Muscle of back (tissue), 11 donors: Measurements from ENCODE around the gene DCK. TPM values are rescaled to one million over a fixed set of nuclear protein-coding genes. Genes with fewer than 3 reads are reported as not detected.
A peak's percentile ranks its signal among the peaks of the same experiment; 100 is the strongest.
"Not testable (repeated sequence)": the region's sequence is repeated elsewhere in the genome, so short reads cannot be mapped to it uniquely, and the experiment has no call there.

Experiments used
- DNase-seq, 3 donors: peaks; one replicate each; pipeline versions ENCODE4 v3.0.0 to v3.0.0-alpha.2; 2013
- polyA plus RNA-seq, 10 donors: library from polyadenylated mRNA; unstranded; fragments of 120-200 nt; gene quantifications; one replicate each; pipeline ENCODE4 v1.2.1, GENCODE V29; 2013; ENCODE audit not compliant: insufficient read length in 10 of 10

Gene DCK
- polyA plus RNA-seq, 10 donors = 17.9 to 31.8 (median 23.7) TPM

DNA sequence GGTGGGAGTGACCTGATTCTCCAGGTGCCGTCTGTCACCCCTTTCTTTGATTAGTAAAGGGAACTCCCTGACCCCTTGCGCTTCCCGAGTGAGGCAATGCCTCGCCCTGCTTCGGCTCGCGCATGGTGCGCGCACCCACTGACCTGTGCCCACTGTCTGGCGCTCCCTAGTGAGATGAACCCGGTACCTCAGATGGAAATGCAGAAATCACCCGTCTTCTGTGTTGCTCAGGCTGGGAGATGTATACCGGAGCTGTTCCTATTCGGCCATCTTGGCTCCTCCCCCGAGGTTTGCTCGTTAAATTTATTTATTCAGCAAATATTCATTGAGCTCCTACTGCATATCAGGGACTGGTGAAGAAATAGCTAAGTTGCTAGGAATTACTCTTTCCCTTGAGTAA is 66.1 kb downstream of the DCK start:
- DNase-seq = not testable (repeated sequence)

DNA sequence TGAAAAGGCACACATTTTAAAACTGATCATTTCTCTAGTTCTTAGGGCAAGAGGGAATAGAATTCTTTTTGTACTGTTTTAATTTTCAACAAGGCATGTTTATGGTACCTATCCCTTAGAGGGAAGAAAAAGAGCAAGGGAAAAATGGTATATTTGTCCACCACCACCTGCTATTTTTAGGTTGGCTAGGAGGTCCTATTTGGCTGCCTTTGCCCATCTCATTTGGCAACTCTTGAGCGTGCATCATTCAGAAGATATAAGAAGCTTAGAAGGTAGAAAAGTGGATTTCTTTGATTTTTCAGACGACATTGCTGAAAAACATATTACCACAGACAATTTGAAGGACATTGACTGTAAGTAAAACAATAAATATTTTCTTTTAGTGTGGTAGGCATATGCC is 69.0 kb downstream of the DCK start:
- DNase-seq = no peak

DNA sequence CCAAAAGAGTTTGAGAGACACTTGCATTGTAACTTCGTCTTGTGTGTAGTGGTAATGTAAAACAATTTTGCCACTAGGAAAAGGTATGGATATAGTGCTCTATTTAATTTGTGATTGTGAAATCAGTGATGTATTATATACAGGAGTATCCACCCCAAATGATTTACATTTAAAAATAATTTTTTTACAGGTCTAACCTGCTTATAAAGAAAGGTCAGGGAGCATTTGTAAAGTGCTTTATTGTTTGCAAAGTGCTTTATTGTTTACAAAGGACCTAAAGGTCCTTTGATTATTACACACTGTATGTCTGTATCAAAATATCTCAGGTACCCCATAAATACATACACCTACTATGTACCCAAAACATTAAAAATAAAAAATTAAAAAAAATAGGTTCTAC is 70.3 kb downstream of the DCK start:
- DNase-seq = no peak

DNA sequence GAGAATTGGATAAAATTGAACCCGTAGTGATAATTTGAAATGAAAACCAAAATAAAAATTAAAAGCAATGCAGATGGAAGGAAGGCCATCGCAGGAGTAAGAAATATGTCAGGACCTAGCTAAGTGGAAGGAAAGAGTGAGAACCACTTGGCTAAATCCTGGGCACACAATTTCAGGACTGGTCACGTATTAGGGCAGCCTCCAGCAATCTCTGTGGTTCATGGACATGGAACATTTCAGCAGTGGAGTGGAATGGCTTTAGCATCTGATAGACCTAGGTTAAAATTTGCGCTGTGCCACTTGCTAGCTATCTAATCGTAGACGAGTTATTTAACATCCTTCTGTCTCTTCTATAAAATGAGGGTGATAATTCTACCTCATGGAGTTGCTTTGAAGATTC is 71.1 kb downstream of the DCK start:
- DNase-seq = no peak

DNA sequence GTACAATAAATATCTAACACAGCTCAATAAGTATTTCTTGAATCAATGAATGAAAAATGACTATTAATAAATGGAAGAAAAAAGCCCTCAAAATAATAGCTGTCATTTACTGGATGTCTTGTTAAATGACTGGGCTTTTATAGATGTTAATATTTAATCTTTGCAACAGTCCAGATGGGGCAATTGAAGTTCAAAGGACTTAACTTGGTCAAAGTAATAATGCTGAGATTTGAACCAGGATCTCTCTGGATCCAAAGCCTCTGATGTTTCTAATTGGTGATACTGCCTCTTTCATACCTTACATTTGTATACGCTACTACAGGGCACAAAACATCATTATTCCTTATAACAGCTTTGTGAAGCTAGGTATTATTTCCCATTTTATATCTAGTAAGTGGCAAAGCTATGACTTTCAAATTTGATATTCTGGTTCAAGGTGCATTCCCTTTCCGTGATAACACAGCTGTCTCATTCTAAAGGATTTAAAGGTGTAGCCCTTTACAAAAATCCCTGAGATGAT is 72.6 kb downstream of the DCK start:
- no peak for DNase-seq

DNA sequence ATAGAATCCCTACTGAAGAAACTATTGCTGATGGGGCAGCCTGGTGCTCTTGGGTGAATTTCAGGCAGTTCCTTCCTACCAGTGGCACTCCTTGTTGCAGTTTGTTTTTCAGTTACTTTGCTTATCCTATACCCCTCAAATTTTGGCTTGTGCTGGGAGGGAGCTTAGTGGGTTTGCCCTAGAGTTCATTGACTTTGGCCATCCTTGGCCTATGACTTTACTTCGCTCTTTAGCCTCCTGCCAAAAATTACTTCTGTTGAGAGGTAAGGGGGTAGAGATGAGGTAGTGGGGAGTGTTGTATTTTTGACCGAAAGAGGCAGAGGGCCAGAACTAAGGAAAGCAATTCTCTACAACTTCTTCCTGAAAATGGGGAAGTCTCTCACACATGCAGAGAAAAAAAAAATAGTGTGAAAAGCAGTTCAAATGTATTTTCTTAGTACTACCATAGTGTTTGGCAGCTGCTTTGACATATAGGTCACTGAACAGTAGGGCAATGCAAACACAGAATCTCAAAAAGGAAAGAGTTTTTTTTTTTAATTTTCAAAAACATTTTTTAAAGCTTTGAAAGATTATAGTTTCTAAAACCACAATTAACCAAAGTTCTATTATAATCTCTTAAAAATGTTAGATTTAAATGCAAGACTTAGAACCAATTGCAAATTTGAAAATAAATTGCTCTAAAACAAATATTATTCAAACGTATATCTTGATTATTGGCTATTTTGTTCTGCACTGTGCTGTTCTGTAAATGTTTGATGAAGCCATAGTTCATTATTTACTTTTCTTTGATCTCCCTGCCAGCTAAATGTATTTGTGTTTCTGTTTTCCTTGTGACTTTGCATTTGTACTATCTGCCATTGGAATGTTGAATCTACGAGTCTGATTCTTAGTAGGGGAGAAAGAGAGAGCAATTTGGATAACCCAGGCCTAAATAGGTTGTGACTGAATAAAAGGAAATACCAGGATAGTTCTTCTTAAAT is 73.6 kb downstream of the DCK start:
- DNase-seq = no peak

DNA sequence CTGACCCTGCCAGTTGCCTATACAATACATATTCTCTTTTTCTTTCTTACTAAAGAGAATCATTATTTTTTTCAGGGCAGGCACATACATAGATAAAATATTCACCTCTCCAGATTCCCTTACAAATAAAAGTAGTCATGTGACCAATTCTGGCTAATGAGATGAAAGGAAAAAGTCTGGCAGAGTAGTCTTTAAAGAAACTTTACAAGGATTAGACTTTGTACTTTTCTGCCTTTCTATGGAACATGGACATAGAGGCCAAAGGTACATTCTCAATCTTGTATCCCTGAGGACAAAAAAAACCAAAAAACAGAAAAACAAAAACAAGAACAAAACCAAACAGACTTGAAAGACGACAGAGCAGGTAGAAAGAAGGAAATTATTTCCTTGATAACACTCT is 75.6 kb downstream of the DCK start:
- no peak for DNase-seq

DNA sequence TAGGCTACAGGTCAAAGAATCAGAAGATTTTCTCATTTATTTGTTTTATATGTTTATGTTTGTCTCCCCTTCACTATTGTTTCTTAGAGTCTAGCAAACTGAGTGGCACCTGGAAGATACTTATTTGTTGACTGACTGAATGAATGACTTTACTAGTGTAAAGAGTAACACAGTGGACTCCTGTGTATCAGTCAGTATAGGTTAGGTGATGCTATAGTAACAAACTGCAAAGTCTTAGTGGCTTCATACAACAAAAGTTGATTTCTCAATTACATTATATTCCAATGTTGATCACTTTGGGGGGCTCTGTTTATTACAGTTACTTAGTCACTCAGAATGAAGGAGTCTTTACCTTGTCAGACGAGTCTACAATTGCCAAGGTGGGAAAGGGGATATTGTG is 76.6 kb downstream of the DCK start:
- no peak for DNase-seq

DNA sequence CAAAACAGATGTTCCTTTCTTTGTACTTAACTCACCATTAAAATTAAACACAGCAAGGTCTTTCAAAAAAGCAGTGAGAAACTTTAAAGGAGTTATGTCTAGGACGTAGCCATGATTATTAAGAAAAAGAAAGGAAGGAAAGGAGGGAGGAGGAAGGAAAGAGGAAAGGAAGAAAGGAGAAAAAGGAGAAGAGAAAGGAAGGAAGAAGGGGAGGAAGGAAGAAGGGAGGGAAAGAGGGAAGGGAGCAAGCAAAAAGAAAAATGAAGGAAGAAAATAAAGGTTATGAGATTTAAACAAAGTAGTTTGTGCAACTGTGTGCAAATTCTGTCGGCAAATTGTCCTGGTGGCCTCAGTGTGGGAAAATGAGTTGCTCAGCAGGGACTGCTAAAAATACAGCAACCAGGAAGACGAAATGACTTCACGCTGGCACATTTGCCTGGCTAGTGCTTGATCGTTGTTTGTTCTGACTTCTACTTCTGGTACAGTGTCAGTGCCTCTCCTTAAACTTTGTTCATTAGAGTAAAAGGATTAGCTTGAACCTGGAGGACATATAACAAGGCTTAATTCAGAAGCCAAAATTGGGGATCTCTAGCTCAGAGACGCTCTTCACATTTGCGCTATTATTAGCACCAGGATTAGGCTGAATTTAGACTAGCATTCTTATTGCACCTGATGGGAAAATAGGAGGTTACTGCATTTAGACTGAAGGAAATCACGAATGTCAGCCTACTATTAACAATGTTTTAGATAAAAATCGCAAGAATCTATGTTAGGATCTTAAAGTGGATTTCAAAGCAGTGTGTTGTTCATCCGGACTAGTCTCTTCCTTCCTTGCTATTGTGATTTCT is 81.2 kb downstream of the DCK start:
- DNase-seq = peak; percentile 6 to 12 (median 12)

Other genes starting within 250 kb of the DCK start
- 100 to 1,000 TPM; 127 to 193 (median 158) TPM for gene GRSF1, start 153.8 kb upstream of the DCK start, polyA plus RNA-seq
- 10 to 100 TPM; 23.0 to 45.9 (median 32.5) TPM for gene MOB1B, start 91.3 kb upstream of the DCK start, polyA plus RNA-seq